HG03469 (cell line): ENCODE measurements around the gene USP5.
"Not testable (repeated sequence)": the region's sequence is repeated elsewhere in the genome, so short reads cannot be mapped to it uniquely, and the experiment has no call there.

Source experiments
- ATAC-seq: cut with Tn5 transposase; IDR thresholded peaks from one replicate; pipeline ENCODE4 v1.9.1; 2021; ENCODE audit warnings: mild to moderate bottlenecking, moderate library complexity, moderate number of reproducible peaks; ENCODE audit not compliant: unreplicated experiment

USP5 gene

DNA sequence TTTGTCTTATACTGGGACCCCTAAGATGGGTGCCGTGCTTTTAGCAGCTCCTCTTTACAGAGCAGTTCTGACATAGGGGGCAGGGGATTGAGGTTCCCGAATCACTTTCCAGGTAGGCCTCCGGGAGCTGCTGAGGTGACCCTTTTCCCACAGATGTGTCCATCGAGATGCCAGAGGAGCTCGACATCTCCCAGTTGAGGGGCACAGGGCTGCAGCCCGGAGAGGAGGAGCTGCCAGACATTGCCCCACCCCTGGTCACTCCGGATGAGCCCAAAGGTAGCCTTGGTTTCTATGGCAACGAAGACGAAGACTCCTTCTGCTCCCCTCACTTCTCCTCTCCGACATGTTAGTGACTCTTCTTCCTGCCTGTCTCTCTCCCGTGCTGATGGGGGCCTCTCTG is 11.1 kb downstream of the USP5 start:
- ATAC-seq: no peak

DNA sequence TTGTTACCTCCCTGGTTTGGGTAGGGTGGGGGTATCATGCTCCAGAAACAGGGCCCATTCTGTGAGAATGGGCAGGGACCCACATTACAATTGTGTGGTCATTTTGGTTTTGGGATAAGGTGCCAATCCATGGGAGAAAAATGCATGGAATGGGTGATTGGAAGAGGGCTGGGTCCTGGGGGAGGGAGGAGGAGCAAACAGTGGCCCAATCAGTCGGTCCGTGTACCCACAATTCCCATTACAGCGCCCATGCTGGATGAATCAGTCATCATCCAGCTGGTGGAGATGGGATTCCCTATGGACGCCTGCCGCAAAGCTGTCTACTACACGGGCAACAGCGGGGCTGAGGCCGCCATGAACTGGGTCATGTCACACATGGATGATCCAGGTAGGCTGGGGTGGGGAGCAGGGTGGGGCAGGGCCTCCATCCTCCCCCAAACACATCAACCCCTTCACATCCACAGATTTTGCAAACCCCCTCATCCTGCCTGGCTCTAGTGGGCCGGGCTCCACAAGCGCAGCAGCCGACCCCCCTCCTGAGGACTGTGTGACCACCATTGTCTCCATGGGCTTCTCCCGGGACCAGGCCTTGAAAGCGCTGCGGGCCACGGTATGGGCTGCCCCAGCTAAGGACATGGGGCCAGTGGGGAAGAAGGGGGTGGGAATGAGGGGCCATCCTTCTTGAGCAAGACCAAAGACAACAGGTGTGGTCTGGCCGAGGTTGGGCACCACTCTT is 11.8 kb downstream of the USP5 start:
- ATAC-seq: no peak

DNA sequence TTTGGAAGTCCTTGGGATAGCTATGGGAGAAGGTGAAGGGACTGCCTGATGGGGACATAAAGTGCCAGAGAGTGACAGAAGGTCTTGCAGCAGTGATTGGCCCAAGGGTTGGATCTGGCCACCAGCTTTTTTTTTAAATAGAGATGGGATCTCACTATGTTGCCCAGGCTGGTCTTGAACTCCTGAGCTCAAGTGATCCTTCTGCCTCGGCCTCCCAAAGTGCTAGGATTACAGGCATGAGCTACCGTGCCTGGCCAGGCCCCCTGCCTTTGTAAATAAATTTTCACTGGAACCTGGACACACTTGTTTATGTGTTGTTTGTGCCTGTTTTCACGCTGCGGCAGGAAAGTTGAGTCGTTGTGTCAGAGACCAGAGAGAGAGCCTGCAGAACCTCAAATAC is 13.4 kb downstream of the USP5 start:
- ATAC-seq: not testable (repeated sequence)

DNA sequence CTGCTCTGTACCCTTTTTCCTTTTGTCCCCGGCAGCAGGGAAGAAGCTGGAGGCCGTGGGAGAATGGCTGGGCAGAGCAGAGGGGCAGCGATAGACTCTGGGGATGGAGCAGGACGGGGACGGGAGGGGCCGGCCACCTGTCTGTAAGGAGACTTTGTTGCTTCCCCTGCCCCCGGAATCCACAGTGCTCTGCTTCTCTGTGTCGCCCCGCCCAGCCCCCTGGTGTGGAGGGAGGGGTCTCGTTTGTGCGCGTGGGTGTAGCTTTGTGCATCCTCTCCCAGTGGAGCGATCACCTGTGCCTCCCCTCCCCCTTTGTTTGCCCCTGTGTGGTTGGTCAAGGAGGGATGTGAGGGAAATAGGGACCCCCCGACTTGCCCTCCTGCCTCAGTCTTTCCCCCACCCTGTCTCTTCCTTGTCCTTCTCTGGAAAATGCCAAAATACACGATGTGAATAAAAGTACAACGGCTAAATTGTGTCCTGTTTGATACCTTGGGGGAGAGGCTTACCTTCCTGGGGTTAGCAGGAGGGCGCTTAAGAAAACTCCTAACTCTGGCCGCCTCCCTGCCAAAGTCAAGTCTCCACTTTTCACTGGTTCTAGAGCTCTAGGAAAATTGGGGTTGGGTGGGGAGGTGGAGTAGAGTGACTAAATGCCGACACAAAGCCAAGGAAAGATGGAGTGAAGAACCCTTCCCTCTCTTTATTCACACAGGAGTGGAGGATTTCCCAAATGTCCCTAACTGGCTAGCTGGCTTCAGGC is 14.4 kb downstream of the USP5 start:
- ATAC-seq: no peak

DNA sequence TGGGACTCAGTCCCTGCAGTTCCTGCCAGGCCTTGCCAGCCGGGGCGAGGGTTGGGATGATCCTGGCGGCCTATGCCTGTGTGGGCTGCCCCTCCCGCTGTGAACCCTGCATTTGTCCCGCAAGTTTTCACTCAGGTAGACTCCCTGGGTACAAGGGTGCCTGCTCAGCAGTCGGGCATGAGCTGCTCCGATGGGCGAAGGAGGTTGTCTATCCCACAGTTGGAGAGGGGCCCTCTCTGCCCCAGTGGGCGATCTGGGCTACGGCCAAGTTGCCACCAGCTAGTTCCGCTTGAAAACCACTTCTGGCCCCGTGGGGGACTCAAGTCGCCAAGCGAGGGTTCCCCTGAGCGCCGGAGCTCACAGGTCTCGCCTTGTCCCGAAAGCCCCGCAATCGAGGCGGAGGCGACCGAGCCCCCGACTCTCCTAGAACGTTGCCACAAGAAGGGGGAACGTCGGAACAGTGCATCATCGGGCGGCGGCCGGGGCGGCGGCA is 15.0 kb downstream of the USP5 start:
- ATAC-seq: peak; percentile 11

DNA sequence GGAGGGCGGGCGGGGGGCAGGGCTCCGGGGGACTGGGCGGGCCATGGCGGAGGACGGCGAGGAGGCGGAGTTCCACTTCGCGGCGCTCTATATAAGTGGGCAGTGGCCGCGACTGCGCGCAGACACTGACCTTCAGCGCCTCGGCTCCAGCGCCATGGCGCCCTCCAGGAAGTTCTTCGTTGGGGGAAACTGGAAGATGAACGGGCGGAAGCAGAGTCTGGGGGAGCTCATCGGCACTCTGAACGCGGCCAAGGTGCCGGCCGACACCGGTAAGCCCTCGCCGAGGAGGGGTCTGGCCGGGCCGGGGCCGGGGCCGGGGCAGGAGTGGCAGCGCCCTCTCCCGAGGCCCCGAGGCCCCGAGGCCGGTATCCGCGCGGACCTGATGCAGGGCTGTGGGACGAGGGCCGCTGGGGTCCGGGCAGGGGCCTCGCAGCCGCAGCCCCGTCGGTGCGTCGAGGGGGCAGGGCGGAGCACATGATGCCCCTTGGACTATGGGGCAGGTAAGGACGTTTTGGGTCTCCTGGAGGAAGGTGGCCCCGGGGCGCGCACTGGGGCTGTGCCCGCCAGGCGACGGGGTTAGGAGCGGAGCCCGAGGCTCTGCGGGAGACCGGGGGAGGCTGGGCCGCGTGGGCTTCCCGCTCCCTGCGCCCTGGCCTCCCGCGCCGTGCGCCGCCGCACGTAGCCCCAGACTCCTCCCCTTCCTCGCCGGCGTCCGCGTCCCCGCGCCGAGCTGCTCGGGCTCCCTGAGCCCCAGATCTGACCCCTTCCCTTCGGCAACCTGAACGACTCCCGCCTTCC is 15.7 kb downstream of the USP5 start, which contains the start of gene TPI1:
Gene TPI1 (plus strand): TSS at position 119 of the 798 bp plus-strand sequence. CDS start 36 bp downstream, at position 155.
- ATAC-seq: peak; percentile 34

DNA sequence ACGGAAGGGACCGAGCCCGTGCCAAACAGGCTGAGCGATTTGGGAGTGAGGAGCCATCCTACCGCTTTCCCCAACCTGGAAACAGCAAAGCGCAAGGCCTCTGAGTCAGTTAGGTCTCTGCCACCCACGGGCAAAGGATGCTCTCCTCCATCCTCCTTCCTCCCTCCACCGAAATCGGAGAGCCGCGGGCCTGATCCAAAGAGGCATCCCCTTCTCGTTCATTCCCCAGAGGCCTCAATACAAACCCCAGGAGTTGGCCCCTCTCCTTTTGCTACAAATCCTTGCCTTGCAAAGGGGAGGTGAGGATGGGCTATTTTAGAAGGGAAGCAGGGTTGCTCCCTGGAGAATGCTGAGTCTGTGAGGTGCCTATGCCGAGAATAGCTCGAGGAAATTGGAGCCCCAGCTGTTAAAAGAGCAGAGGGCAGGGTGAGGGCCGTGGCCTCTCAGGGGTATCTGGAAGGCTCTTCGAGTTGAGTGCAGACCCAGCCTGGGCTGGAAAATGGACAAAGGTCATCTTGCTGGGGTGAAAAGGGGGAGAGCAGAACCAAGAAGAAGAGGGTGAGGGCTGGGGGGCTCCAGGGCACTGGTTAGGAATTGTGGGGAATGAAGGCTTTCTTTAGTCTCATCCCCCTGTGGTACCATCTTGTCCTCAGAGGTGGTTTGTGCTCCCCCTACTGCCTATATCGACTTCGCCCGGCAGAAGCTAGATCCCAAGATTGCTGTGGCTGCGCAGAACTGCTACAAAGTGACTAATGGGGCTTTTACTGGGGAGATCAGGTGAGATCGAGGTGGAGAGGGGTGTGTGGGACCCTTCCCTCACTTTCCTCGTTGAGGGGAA is 16.5 kb downstream of the USP5 start:
- ATAC-seq: no peak

DNA sequence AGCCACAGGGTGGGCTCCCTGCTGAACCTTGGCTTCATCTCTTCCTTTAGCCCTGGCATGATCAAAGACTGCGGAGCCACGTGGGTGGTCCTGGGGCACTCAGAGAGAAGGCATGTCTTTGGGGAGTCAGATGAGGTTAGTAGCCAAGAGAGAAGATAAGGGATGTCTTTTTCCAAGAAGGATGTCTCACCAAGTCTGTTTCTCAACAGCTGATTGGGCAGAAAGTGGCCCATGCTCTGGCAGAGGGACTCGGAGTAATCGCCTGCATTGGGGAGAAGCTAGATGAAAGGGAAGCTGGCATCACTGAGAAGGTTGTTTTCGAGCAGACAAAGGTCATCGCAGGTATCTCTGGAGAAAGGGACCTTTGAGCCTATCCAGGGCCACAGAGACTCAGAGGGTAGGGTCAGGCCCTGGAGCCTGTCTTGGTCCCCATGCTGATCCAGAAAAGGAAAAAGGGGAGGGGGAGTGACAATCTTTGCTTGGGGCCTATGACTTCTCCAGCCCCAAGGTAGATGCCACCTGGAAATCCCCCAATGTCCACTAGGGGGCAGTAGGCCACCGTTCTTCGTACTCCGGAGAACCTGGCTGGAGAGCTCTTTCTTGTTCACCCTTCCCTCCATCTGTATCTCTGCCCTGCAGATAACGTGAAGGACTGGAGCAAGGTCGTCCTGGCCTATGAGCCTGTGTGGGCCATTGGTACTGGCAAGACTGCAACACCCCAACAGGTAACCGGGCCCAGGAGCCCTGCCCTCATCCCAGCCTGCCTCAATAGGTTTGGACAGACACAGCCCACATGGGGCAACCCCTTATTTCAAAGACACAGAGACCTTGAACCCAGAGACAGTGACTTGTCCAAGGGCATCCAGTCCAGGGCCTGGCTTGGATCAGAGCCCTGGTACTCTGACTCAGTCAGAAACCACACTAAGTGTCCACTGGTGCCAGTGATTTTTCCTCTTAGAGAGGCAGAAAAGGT is 17.4 kb downstream of the USP5 start:
- ATAC-seq: no peak

DNA sequence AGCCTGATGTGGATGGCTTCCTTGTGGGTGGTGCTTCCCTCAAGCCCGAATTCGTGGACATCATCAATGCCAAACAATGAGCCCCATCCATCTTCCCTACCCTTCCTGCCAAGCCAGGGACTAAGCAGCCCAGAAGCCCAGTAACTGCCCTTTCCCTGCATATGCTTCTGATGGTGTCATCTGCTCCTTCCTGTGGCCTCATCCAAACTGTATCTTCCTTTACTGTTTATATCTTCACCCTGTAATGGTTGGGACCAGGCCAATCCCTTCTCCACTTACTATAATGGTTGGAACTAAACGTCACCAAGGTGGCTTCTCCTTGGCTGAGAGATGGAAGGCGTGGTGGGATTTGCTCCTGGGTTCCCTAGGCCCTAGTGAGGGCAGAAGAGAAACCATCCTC is 18.4 kb downstream of the USP5 start:
- not testable (repeated sequence) for ATAC-seq

DNA sequence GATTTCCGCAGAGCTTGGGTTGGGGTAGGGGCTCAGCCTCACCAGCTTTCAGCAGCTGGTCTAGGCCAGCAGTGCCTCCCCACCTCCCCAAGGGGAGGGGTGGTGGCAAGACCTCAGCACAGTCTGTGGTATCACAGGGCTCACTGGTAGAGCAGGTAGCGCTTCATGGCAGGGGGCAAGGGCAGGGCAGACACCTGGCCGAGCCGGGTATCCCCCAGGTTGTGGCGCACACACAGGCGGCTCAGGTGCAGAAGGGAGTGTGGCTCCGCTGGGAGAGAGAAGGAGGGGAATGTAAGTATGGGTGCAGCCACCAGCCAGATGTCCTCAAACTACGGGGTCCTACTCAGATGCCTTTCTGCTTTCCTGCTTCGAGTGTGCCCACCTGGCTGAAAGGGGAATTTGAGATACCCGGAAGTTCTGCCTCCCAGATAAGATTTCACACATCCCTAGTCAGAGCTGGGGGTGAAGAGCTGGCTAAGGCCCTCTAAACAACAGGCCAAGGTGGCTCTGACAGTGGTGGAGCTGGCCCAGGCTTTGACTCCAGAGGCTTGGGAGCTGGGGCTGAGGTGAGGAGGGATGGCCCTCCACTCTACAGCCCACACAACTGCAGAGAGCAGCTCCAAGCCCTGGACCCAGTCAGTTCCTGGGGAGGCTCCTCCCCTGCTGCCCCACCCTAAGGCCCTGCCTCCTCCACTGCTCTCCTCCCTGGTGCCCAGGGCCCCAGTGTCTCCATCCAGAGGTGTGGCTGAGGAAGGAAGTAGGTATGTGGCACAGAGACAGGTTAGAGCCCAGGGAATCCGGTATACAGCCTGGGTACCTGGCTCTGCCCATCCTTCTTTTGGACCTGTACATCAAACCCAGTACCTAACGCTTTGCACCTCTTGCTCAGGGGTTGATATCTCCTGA is 19.4 kb downstream of the USP5 start:
- no peak for ATAC-seq

DNA sequence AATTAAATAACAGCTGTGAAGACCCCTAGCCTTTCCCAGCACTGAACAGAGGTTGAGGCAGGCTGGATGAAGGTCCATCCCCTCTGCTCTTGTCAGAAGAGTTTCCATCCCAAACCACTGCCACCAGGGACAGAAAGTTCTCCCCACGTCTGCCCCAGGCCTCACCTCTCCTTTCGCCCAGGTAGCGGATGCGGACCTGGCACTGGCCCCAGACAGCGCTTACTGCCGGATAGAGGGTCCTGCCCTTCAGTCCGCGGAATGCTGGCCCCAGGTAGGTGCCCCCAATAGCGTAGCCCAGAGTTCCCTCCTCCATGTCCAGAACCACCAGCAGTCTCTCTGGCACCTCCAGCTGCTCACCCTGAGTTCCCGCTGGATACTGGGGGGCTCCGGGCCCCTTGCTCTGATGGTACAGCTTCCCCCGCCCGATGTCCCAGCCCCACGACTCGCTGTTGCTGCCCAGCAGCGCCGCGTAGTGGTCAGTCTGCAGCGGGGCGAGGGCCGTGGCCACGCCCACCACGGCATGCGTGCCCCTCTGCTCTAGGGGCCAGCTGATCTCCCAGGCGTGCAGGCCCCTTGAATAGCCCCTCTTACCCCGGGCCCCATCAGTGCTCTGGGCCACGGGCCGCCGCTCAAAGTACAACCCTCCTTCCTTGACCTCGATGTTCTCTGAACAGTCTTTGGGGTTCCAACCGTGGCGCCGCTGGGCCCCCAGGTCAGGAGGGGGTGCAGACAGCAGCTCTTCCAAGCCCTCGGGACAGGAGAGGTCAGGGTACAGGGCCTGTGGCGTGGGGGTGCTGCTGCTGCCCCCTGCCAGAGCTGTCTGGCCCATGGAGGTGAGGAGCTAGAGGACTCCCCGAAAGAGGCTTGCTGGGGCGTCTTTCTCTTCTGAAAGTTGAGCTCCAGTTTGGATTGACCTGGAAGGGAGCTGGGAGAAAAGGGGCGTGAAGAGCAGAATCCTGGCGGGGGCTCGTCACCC is 20.4 kb downstream of the USP5 start:
- ATAC-seq: peak; percentile 24

DNA sequence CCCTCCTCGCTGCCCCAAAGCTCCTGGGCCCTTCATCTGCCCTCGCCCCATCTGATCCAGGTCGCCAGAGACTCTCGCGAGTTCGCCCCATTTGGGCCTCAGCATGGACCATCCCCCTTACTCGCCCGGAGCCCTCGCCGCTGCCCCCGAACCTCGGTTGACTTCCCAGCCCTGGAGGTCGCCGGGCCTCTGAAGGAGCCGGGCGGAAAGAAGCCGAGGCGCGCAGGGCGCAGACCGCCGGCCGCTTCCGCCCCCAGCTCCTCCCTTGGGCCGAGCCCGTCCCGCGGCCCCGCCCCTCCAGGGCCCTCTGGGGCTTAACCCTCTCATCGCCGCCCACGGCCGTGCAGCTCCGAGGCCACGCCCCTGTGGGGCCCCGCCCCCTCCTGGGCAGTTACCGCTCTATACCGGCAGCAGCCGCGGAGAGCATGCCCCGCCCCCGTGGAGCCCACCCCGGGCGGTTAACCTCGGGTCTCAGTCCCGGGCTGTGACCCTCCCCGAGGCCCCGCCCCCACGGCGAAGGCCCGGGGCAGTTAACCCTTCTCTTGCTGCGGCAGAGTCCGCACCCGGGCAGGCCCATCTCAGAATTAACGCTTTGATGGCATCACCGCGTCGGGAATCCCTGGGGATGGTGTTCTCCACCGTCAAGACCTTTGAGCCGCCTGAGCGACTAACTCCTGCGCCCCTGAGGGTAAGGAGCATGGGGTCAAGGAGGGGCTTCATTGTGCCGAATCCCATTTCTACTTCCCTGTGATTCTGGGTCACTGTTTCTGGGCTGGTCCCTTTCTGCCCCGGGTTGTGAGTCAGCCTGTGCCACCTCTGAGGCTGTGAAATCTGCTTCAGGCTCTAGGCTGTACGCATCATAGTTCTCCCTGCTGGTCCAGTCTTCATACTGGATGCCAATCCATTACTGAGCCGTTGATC is 21.4 kb downstream of the USP5 start, which contains the start of gene SPSB2:
Gene SPSB2 (minus strand): TSS at position 210 of the 921 bp plus-strand sequence. CDS start 402 bp downstream, outside the sequence.
- ATAC-seq: peak; percentile 53

DNA sequence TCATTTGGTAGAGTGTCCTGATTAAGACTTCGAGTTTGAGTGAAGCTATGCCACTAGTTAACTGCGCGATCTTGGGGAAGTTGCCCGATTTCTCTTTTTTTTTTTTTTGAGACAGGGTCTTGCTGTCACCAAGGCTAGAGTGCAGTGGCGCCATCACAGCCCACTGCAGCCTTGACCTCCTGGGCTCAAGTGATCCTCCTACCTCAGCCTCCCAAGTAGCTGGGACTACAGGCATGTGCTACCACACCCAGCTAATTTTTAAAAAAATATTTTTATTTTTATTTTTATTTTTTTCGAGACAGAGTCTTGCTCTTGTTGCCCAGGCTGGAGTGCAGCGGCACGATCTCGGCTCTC is 22.0 kb downstream of the USP5 start:
- ATAC-seq: not testable (repeated sequence)

DNA sequence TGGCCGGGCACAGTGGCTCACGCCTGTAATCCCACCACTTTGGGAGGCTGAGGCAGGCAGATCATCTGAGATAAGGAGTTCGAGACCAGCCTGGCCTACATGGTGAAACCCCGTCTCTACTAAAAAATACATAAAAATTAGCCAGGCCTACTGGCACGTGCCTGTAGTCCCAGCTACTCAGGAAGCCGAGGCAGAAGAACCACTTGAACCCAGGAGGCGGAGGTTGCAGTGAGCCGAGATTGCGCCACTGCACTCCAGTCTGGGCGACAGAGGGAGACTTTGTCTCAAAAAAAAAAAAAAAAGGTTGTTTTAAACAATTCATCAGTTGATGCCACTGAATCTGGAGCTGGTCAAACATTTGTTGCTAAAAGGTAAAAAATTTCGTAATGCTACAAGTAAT is 27.9 kb downstream of the USP5 start:
- ATAC-seq: not testable (repeated sequence)

DNA sequence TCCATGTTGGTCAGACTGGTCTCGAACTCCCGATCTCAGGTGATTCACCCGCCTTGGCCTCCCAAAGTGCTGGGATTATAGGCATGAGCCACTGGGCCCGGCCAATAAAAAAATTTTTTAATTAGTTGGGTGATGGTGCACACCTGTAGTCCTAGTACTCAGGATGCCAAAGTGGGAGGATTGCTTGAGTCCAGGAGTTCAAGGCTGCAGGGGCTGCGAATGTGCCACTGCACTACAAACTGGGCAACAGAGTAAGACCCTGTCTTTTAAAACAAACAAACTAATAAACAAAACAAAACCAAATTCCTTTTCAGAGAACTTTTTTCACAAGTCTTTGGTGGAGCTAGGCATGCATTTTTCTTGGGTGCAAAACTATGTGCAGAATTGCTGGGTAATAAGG is 31.3 kb downstream of the USP5 start:
- no peak for ATAC-seq

DNA sequence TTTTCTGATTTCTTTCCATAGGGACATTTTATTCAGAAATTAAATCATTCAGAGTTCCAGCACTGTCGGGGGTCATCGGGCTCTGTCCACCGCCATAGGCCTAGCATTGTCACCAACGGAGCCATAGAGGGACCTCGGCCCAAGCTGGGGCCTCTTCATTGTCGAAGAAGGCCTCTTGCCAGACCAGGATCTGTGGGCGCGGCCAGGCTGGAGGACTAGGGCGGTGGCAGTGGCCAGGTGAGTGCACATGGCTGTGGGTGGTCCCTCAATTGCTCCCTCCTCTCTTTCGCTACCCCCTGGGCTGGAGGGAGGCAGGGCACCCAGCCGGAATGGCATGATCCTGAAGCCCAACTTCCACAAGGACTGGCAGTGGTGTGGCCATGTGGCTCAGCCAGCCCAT is 31.7 kb downstream of the USP5 start:
- no peak for ATAC-seq
